Keratinocyte (primary cell): ENCODE results near the gene BRD8. TPM values are rescaled to one million over a fixed set of nuclear protein-coding genes. Genes with fewer than 3 reads are reported as not detected.
A peak's percentile ranks its signal among the peaks of the same experiment; 100 is the strongest.

Source experiments
- DNase-seq: peaks from one replicate; pipeline ENCODE4 v3.0.0-alpha.2; 2011; ENCODE audit warnings: low read depth, missing footprints, low spot score
- FAIRE-seq: peaks from 2 replicates; lab custom pipeline; 2011; peaks lifted over from hg19 to GRCh38; lab: Jason Lieb, UNC
- H2AFZ ChIP-seq: 2 replicates; pipeline ENCODE4 v1.6.0; 2012; ENCODE audit warnings: low read length, control low read depth, inconsistent platforms; ENCODE audit not compliant: control insufficient read depth
- H3K27ac ChIP-seq: 2 replicates; pipeline ENCODE4 v1.5.1; 2011; ENCODE audit warnings: low read length; ENCODE audit not compliant: control insufficient read depth, insufficient read depth
- H3K27me3 ChIP-seq: 3 replicates; pipeline ENCODE4 v1.6.0; 2011; ENCODE audit warnings: low read length; ENCODE audit not compliant: control insufficient read depth, insufficient read depth; ENCODE audit errors: extremely low read depth
- H3K36me3 ChIP-seq, 2 experiments: 2 replicates in 1 of 2; 3 replicates in 1 of 2; pipeline ENCODE4 v1.5.1; 2011; ENCODE audit warnings: low read length in 2 of 2, mild to moderate bottlenecking in 1 of 2; ENCODE audit not compliant: control insufficient read depth in 2 of 2, insufficient read depth in 2 of 2; ENCODE audit errors: extremely low read depth in 1 of 2
- H3K4me1 ChIP-seq: 3 replicates; pipeline ENCODE4 v1.5.1; 2011; ENCODE audit warnings: low read length; ENCODE audit not compliant: control insufficient read depth, insufficient read depth; ENCODE audit errors: extremely low read depth
- H3K4me2 ChIP-seq: 3 replicates; pipeline ENCODE4 v1.6.0; 2011; ENCODE audit warnings: low read depth, low read length; ENCODE audit not compliant: control insufficient read depth, insufficient read depth; ENCODE audit errors: extremely low read depth
- H3K4me3 ChIP-seq, 3 experiments: fragments of 200-600 bp in 1 of 3; sonication (generic) in 1 of 3; 2 replicates in 2 of 3; 3 replicates in 1 of 3; pipeline ENCODE4 v1.5.1; 2011 to 2016; ENCODE audit warnings: low read length in 3 of 3, mild to moderate bottlenecking in 3 of 3, control low read depth in 2 of 3, inconsistent platforms in 1 of 3, low read depth in 1 of 3, mixed read lengths in 1 of 3, mixed run types in 1 of 3, moderate library complexity in 1 of 3; ENCODE audit not compliant: control insufficient read depth in 2 of 3, insufficient read depth in 2 of 3; ENCODE audit errors: extremely low read depth in 1 of 3
- H3K79me2 ChIP-seq: 2 replicates; pipeline ENCODE4 v1.6.0; 2012; ENCODE audit warnings: low read length; ENCODE audit not compliant: control insufficient read depth, insufficient read depth
- H3K9ac ChIP-seq: 3 replicates; pipeline ENCODE4 v1.6.0; 2011; ENCODE audit warnings: low read length; ENCODE audit not compliant: control insufficient read depth, insufficient read depth; ENCODE audit errors: extremely low read depth
- H3K9me1 ChIP-seq: 3 replicates; pipeline ENCODE4 v1.6.0; 2011; ENCODE audit warnings: low read length; ENCODE audit not compliant: control insufficient read depth, insufficient read depth; ENCODE audit errors: extremely low read depth
- H3K9me3 ChIP-seq: 2 replicates; pipeline ENCODE4 v1.5.1; 2012; ENCODE audit warnings: low read depth, low read length; ENCODE audit not compliant: control insufficient read depth
- H4K20me1 ChIP-seq: 3 replicates; pipeline ENCODE4 v1.6.0; 2011; ENCODE audit warnings: low read length; ENCODE audit not compliant: control insufficient read depth, insufficient read depth; ENCODE audit errors: extremely low read depth
- CTCF ChIP-seq, 3 experiments: IDR thresholded peaks in 1 of 3; conservative IDR thresholded peaks in 1 of 3; optimal IDR thresholded peaks in 1 of 3; 2 replicates in 2 of 3; 3 replicates in 1 of 3; pipeline versions ENCODE3 to v1.5.1; 2011; ENCODE audit warnings: low read length in 3 of 3, mild to moderate bottlenecking in 3 of 3, moderate library complexity in 2 of 3, control low read depth in 1 of 3, inconsistent platforms in 1 of 3; ENCODE audit not compliant: insufficient read depth in 2 of 3; ENCODE audit errors: extremely low read depth in 1 of 3
- EZH2 ChIP-seq: IDR thresholded peaks from one replicate; pipeline ENCODE4 v1.6.1; 2012; ENCODE audit warnings: inconsistent platforms, mild to moderate bottlenecking, low read length, moderate library complexity
- dilution Hi-C: fragments of 300-500 bp; cut with MboI; formaldehyde crosslinking; loops from one replicate; pipeline ENCODE4 v1.7.0; 2020; ENCODE audit warnings: low sequenced_read_pairs; ENCODE audit not compliant: extremely low pct_ligation_motif_present
- polyA plus RNA-seq, 5 experiments: library from polyadenylated mRNA; depleted of rRNA in 3 of 5; stranded (reverse) in 3 of 5; stranded (forward) in 1 of 5; unstranded in 1 of 5; fragments of >200 nt; gene quantifications; 1 replicate in 1 of 5; 2 replicates in 3 of 5; 3 replicates in 1 of 5; pipeline versions ENCODE4 v1.2.1 to v1.2.3, GENCODE V29; 2011 to 2012; ENCODE audit warnings: missing spikeins in 2 of 5, low read depth in 1 of 5, low replicate concordance in 1 of 5

The BRD8 gene
- polyA plus RNA-seq, 1 donor (not counting 4 experiments of a cell fraction or from before 2014, with no cell fraction given), result 36.4 TPM

- peaks cover 2 to 25% of the 10 kb centered on the region in 2 experiments for H3K36me3 ChIP-seq
- H3K27me3 ChIP-seq, result no peaks in the 10 kb centered on the region
- no peak for FAIRE-seq
- H3K4me2 ChIP-seq, result peak overlapping the region; percentile 99
- TF ChIP-seq EZH2, result no peak
- TF ChIP-seq CTCF (optimal IDR thresholded peaks at IDR 0.05 in 1 of 3, IDR thresholded peaks at IDR 0.05 in 1 of 3, conservative IDR thresholded peaks at IDR 0.05 in 1 of 3; ENCODE audit: extremely low read depth in 1 of 3, insufficient read depth in 2 of 3, low read length in 3 of 3), result no peak
- peak overlapping the region; percentile 89 for H2AFZ ChIP-seq
- H3K9me3 ChIP-seq, result no peaks in the 10 kb centered on the region
- peak overlapping the region; percentile 95 for H3K27ac ChIP-seq
- H3K9me1 ChIP-seq, result no peaks in the 10 kb centered on the region
- DNase-seq, result no peak
- peak overlapping the region; percentile 67 to 98 (median 92) for H3K4me3 ChIP-seq
- H3K9ac ChIP-seq, result peak overlapping the region; percentile 96
- H3K79me2 ChIP-seq, result peaks cover 31% of the 10 kb centered on the region
- H3K4me1 ChIP-seq, result peaks cover 17% of the 10 kb centered on the region
- no peaks in the 10 kb centered on the region for H4K20me1 ChIP-seq
- dilution Hi-C loops, result no loop called here
Measured at GRCh38 chr5:138179277-138179857, 937 bp upstream of the BRD8 start.

- Histone ChIP-seq H3K4me1 (peaks cover 17% of the 10 kb centered on the region), H3K27me3 (no peaks in the 10 kb centered on the region), H3K79me2 (peaks cover 32% of the 10 kb centered on the region), H3K4me3 (peak overlapping the region; percentile 67 to 98 (median 92)), H3K4me2 (peak overlapping the region; percentile 99), H4K20me1 (no peaks in the 10 kb centered on the region), H3K36me3 (peaks cover 0 to 15% of the 10 kb centered on the region in 2 experiments), H3K9me1 (no peaks in the 10 kb centered on the region), H2AFZ (peak overlapping the region; percentile 98), H3K27ac (peak overlapping the region; percentile 95), H3K9me3 (no peaks in the 10 kb centered on the region), H3K9ac (peak overlapping the region; percentile 96)
- TF ChIP-seq CTCF (optimal IDR thresholded peaks at IDR 0.05 in 1 of 3, IDR thresholded peaks at IDR 0.05 in 1 of 3, conservative IDR thresholded peaks at IDR 0.05 in 1 of 3; ENCODE audit: extremely low read depth in 1 of 3, insufficient read depth in 2 of 3, low read length in 3 of 3), result no peak
- no peak for TF ChIP-seq EZH2
- no peak for DNase-seq
- no peak for FAIRE-seq
- dilution Hi-C loops, result no loop called here
Measured at GRCh38 chr5:138177941-138178515, 402 bp downstream of the BRD8 start.
